ENCODE results near the gene IGSF8.

Gene IGSF8

DNA sequence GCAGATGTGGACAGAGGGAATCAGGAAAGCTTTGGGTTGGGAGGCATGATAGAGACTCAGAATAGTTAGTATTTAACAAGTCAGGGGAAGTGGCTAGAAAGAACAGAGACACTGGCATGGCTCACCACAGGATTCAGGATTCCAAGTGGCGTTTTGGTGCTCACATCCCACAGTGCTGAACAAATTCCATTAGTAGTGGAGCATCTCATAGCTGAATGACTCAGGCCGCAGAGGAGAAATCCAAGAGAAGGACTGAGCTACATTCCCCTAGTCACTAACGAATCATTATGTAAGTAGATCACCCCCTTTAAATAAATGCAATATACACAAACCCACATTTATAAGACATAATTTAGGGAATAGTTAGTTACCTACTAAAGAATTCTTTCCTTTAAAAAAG, 22.1 kb downstream of the IGSF8 start:
- no peak overlapping the region for H3K4me3 ChIP-seq (ENCODE audit: low read length)
- peak; percentile 21 for DNase-seq (ENCODE audit: low read depth)
- TF ChIP-seq, protein P1, sequence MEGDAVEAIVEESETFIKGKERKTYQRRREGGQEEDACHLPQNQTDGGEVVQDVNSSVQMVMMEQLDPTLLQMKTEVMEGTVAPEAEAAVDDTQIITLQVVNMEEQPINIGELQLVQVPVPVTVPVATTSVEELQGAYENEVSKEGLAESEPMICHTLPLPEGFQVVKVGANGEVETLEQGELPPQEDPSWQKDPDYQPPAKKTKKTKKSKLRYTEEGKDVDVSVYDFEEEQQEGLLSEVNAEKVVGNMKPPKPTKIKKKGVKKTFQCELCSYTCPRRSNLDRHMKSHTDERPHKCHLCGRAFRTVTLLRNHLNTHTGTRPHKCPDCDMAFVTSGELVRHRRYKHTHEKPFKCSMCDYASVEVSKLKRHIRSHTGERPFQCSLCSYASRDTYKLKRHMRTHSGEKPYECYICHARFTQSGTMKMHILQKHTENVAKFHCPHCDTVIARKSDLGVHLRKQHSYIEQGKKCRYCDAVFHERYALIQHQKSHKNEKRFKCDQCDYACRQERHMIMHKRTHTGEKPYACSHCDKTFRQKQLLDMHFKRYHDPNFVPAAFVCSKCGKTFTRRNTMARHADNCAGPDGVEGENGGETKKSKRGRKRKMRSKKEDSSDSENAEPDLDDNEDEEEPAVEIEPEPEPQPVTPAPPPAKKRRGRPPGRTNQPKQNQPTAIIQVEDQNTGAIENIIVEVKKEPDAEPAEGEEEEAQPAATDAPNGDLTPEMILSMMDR (conservative IDR thresholded peaks at IDR 0.05; ENCODE audit: low read length): no peak

DNA sequence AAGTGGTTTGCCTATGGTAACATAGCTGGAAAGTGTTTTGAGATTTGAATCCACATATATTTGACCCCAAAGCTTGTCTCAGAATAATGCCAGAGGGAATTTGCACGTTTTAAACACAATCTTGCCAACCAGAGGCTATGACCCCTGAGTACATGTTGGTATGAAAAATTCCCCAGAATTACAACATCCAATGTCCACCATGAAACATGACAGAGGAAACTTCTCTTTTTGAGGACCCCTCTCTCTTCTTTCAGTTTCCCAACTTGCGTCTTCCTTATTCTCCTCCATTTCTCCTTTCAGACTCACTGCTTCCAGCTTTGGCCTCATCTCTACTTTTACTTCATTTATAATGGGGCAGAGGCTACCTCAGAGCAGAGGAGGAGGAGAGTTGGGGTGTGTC, 22.6 kb downstream of the IGSF8 start:
- no peak overlapping the region for H3K4me3 ChIP-seq (ENCODE audit: low read length)
- TF ChIP-seq, protein P1 (conservative IDR thresholded peaks at IDR 0.05; ENCODE audit: low read length): no peak
- no peak for DNase-seq (ENCODE audit: low read depth)

DNA sequence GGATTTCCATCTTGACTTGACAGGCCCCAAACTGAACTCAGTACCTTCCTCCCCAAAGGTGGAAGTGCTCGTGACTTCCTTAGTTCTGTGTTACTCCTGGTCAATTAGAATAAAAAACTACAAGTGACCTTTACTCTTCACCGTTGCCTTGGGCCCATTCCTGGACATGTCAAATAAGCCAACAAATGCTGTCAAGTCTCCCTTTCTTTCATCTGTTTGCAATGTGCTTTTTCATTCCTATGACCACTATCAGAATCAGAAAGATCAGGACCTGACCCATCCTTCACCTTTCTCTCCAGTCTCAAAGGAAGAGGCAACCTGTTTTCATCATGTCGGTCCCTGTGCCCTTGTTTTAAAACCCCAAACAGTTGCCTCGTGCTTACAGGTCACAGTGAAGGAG, 23.6 kb downstream of the IGSF8 start:
- no peak for DNase-seq (ENCODE audit: low read depth)
- TF ChIP-seq, protein P1 (conservative IDR thresholded peaks at IDR 0.05; ENCODE audit: low read length): no peak
- H3K4me3 ChIP-seq (ENCODE audit: low read length): no peak overlapping the region

DNA sequence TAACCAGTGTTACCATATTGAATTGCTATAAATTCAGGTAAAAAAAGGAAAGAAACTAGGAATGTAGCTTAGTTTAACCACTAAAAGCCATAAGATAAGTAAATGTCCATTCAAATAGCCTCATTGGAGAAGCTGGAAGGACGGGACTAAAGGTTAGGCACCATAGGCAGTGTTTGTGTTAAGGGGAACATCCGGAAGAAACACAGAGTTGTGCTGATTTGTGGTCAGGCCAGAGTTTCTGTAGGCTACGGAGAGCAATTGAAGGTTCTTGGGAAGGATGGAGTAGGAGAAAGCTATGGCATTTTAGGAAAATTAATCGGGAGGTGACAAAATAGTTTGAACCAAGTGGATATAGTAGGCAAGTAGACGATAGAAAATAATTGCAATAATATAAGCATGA, 27.1 kb downstream of the IGSF8 start:
- no peak for DNase-seq (ENCODE audit: low read depth)
- TF ChIP-seq, protein P1 (conservative IDR thresholded peaks at IDR 0.05; ENCODE audit: low read length): no peak
- H3K4me3 ChIP-seq (ENCODE audit: low read length): no peak overlapping the region

DNA sequence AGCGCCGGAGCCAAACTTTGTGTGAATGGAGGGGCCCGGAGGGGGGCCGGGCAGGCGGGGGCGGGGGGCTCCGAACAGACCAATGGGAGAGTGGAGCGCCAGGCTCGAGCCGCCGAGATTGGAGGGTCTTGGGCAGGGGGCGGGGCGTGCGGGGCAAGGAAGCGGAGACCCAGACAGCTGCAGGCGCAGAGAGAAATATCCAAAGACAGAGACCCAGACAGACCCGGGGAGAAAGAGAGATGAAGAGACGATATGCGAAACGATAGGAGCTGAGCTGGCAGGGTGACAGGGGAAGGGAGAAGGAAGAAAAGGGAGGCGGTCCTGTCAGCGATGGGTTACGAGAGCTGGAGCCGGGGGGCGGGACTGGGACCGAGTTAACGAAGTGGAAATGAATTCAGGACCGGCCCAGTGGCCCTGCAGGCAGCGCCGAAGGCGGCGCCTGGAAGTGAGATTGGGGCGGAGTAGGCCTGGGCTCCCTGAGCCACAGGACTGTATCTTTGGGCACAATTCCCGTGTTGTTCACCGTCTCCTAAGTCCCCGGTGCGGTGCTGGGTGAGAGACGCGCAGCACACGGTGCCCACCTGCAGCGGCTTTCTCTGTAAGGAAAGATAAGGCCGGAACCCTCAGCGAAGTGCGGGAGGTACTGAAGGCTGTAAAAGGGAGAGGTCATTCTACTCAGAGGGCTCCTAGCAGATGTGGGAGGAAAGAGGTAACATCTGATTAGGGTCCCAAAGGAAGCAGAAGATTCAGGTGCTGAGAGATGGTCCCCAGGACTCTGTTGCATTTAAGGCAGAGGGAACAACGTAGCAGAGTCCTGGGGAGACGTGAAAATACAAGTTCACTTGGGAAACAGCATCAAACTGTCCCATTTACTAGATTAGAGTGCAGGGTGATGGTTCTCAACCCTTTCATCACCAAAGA, 27.9 kb downstream of the IGSF8 start:
- peak overlapping the region; percentile 59 for H3K4me3 ChIP-seq (ENCODE audit: low read length)
- TF ChIP-seq, protein P1 (conservative IDR thresholded peaks at IDR 0.05; ENCODE audit: low read length): no peak
- DNase-seq (ENCODE audit: low read depth): peak; percentile 33

DNA sequence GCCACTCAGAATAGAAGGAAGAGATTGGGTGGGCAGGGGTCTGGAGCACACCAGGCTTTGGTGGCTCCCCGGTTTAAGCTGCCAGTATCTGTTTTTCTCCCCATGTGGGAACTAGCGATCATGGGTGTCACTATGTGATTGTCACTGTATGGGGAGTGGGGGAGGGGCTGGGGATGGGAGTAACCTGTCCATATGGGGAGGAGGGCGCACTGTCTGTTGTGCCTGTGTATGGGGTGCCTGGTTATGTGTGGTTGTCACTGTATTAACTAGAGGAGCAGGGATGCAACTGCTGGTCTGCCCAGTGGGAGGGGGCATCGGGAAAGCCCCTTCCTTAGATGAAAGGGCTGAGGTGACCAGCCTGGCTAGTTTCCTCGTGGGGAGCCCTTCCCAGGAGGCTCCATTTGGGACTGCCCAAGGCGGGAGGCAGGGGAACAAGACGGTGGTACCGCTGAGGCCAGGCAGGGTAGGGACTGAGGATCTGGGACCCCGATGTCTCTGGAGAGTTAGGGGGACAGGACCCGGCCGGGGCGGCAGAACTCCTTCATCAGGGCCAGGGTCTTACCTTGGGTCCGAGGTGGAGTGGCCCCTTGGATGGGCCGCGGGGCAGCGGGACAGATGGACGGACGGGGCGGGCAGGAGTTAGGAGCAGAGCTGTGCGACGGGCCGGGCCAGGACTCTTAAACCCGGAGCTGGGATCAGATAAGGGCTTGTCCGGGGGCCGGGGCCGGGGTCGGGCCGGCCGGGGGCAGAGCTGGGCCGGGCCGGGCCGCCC, 28.8 kb downstream of the IGSF8 start, which contains the start of gene KCNJ10:
Gene KCNJ10 (minus strand): TSS at position 701 of the 772 bp plus-strand sequence. CDS start 27,628 bp downstream, outside the sequence.
- TF ChIP-seq, protein P1 (conservative IDR thresholded peaks at IDR 0.05; ENCODE audit: low read length): no peak
- peak within 1 kb of the TSS; percentile 59 for H3K4me3 ChIP-seq (ENCODE audit: low read length)
- no peak for DNase-seq (ENCODE audit: low read depth)
